Trophoblast cell (in vitro differentiated cells and primary cell): ENCODE data around the gene SPATA2L.

Source experiments
- DNase-seq, 2 donors: peaks; one replicate each; pipeline ENCODE4 v3.0.0-alpha.2; 2016
- H2AFZ ChIP-seq: 2 replicates; pipeline ENCODE4 v1.6.1; 2013; ENCODE audit warnings: low read length, moderate library complexity, mild to moderate bottlenecking; ENCODE audit not compliant: insufficient read depth, poor library complexity
- H2AK5ac ChIP-seq: 2 replicates; pipeline ENCODE4 v1.6.1; 2013; ENCODE audit warnings: mild to moderate bottlenecking, low read length
- H2BK120ac ChIP-seq: 2 replicates; pipeline ENCODE4 v1.6.1; 2013; ENCODE audit warnings: low read length, mild to moderate bottlenecking, moderate library complexity; ENCODE audit not compliant: insufficient read depth, poor library complexity
- H2BK12ac ChIP-seq: 2 replicates; pipeline ENCODE4 v1.6.1; 2013; ENCODE audit warnings: mild to moderate bottlenecking, low read length, moderate library complexity
- H2BK5ac ChIP-seq: 2 replicates; pipeline ENCODE4 v1.6.1; 2013; ENCODE audit warnings: low read length, low read depth, moderate library complexity, mild to moderate bottlenecking; ENCODE audit not compliant: poor library complexity
- H3K14ac ChIP-seq: 2 replicates; pipeline ENCODE4 v1.6.1; 2013; ENCODE audit warnings: mild to moderate bottlenecking, low read length
- H3K18ac ChIP-seq: 2 replicates; pipeline ENCODE4 v1.6.1; 2013; ENCODE audit warnings: mild to moderate bottlenecking, low read length
- H3K23ac ChIP-seq: 2 replicates; pipeline ENCODE4 v1.6.1; 2013; ENCODE audit warnings: low read length
- H3K27ac ChIP-seq: 2 replicates; pipeline ENCODE4 v1.5.1; 2013; ENCODE audit warnings: low read depth, mild to moderate bottlenecking, inconsistent platforms, low read length, moderate library complexity
- H3K27me3 ChIP-seq: 2 replicates; pipeline ENCODE4 v1.6.1; 2013; ENCODE audit warnings: inconsistent platforms, mild to moderate bottlenecking, low read length, moderate library complexity; ENCODE audit not compliant: insufficient read depth
- H3K36me3 ChIP-seq, 2 experiments: 1 replicate in 1 of 2; 2 replicates in 1 of 2; pipeline ENCODE4 v1.6.1; 2013; ENCODE audit warnings: low read length in 2 of 2, mild to moderate bottlenecking in 2 of 2, moderate library complexity in 1 of 2; ENCODE audit not compliant: insufficient read depth in 2 of 2, control insufficient read depth in 1 of 2
- H3K4ac ChIP-seq: 2 replicates; pipeline ENCODE4 v1.6.1; 2013; ENCODE audit warnings: low read depth, mild to moderate bottlenecking, low read length, moderate library complexity
- H3K4me1 ChIP-seq, 2 experiments: 1 replicate in 1 of 2; 2 replicates in 1 of 2; pipeline ENCODE4 v1.6.1; 2013; ENCODE audit warnings: low read length in 2 of 2, mild to moderate bottlenecking in 2 of 2, moderate library complexity in 1 of 2; ENCODE audit not compliant: insufficient read depth in 2 of 2, control insufficient read depth in 1 of 2
- H3K4me2 ChIP-seq: 2 replicates; pipeline ENCODE4 v1.6.1; 2013; ENCODE audit warnings: inconsistent platforms, mild to moderate bottlenecking, low read length, moderate library complexity
- H3K4me3 ChIP-seq: 2 replicates; pipeline ENCODE4 v1.5.1; 2013; ENCODE audit warnings: mild to moderate bottlenecking, low read depth, low read length, inconsistent platforms
- H3K79me1 ChIP-seq: one replicate; pipeline ENCODE4 v1.6.1; 2013; ENCODE audit warnings: low read length
- H3K79me2 ChIP-seq: 2 replicates; pipeline ENCODE4 v1.6.1; 2013; ENCODE audit warnings: low read length, mild to moderate bottlenecking; ENCODE audit not compliant: control insufficient read depth, insufficient read depth, poor library complexity
- H3K9ac ChIP-seq: 2 replicates; pipeline ENCODE4 v1.6.1; 2013; ENCODE audit warnings: mild to moderate bottlenecking, low read length
- H3K9me3 ChIP-seq: 2 replicates; pipeline ENCODE4 v1.6.1; 2013; ENCODE audit warnings: low read depth, mild to moderate bottlenecking, control low read depth, inconsistent platforms, low read length; ENCODE audit not compliant: insufficient read depth
- H4K12ac ChIP-seq: 2 replicates; pipeline ENCODE4 v1.6.1; 2013; ENCODE audit warnings: low read depth, mild to moderate bottlenecking, low read length, moderate library complexity
- H4K8ac ChIP-seq: 2 replicates; pipeline ENCODE4 v1.6.1; 2013; ENCODE audit warnings: low read depth, mild to moderate bottlenecking, low read length, moderate library complexity
- H4K91ac ChIP-seq: one replicate; pipeline ENCODE4 v1.6.1; 2013; ENCODE audit warnings: low read depth, mild to moderate bottlenecking, low read length, moderate library complexity
- whole genome bisulfite sequencing: extraction: QIAGEN DNeasy Blood & Tissue Kit; methylation state at CpG from one replicate; pipeline ENCODE4 v1.1.7; 2013; ENCODE audit warnings: missing lambda C conversion rate; ENCODE audit not compliant: insufficient read length, insufficient coverage; ENCODE audit errors: extremely low coverage; 5-methylcytosine and 5-hydroxymethylcytosine counted together

The SPATA2L gene

GRCh38 chr16:89689142-89689541, 12.4 kb downstream of the SPATA2L start:
- DNase-seq: no peak

GRCh38 chr16:89688395-89688794, 13.1 kb downstream of the SPATA2L start:
- H3K9me3 ChIP-seq: peaks cover 11% of the 10 kb centered on the region
- no peak overlapping the region for H3K9ac ChIP-seq
- H3K4me3 ChIP-seq: no peak overlapping the region
- peaks cover 39 to 43% of the 10 kb centered on the region in 2 experiments for H3K36me3 ChIP-seq
- H3K4me2 ChIP-seq: no peak overlapping the region
- H4K91ac ChIP-seq: no peak overlapping the region
- no peak overlapping the region for H2AFZ ChIP-seq
- peaks cover 8% of the 10 kb centered on the region for H3K79me2 ChIP-seq
- H3K27me3 ChIP-seq: no peaks in the 10 kb centered on the region
- peaks cover 6 to 7% of the 10 kb centered on the region in 2 experiments for H3K4me1 ChIP-seq
- no peak overlapping the region for H2AK5ac ChIP-seq
- no CpG with 5 or more reads among the region's 5 CpGs for WGBS
- no peak overlapping the region for H3K4ac ChIP-seq
- peaks cover 6% of the 10 kb centered on the region for H3K79me1 ChIP-seq
- no peak overlapping the region for H4K8ac ChIP-seq
- no peak overlapping the region for H3K14ac ChIP-seq
- H3K27ac ChIP-seq: no peak overlapping the region
- H4K12ac ChIP-seq: no peak overlapping the region
- DNase-seq: no peak
- H2BK12ac ChIP-seq: no peak overlapping the region
- H3K23ac ChIP-seq: no peak overlapping the region
- no peak overlapping the region for H3K18ac ChIP-seq
- H2BK120ac ChIP-seq: no peak overlapping the region
- no peak overlapping the region for H2BK5ac ChIP-seq

More at GRCh38 chr16:89689142-89689541, 12.4 kb downstream of the SPATA2L start:
- H3K18ac ChIP-seq: no peak overlapping the region
- no peak overlapping the region for H3K4ac ChIP-seq
- H3K4me1 ChIP-seq: peaks cover 6 to 7% of the 10 kb centered on the region in 2 experiments
- H4K8ac ChIP-seq: no peak overlapping the region
- H3K27ac ChIP-seq: no peak overlapping the region
- no peak overlapping the region for H2AFZ ChIP-seq
- H3K79me2 ChIP-seq: peaks cover 8% of the 10 kb centered on the region
- no peak overlapping the region for H4K91ac ChIP-seq
- no peak overlapping the region for H2AK5ac ChIP-seq
- no peak overlapping the region for H2BK12ac ChIP-seq
- peaks cover 12% of the 10 kb centered on the region for H3K9me3 ChIP-seq
- no CpG with 5 or more reads among the region's 13 CpGs for WGBS
- no peak overlapping the region for H2BK120ac ChIP-seq
- peaks cover 6% of the 10 kb centered on the region for H3K79me1 ChIP-seq
- H3K4me2 ChIP-seq: no peak overlapping the region
- H3K36me3 ChIP-seq: peaks cover 43 to 50% of the 10 kb centered on the region in 2 experiments
- H3K23ac ChIP-seq: no peak overlapping the region
- H3K27me3 ChIP-seq: no peaks in the 10 kb centered on the region
- H2BK5ac ChIP-seq: no peak overlapping the region
- no peak overlapping the region for H3K14ac ChIP-seq
- H3K4me3 ChIP-seq: no peak overlapping the region
- H4K12ac ChIP-seq: no peak overlapping the region
- no peak overlapping the region for H3K9ac ChIP-seq

GRCh38 chr16:89687092-89687940, 14.2 kb downstream of the SPATA2L start:
- H2BK5ac ChIP-seq: peak overlapping the region; percentile 45
- peaks cover 6% of the 10 kb centered on the region for H3K79me1 ChIP-seq
- peak overlapping the region; percentile 93 for H3K4ac ChIP-seq
- H3K4me3 ChIP-seq: peak overlapping the region; percentile 88
- H3K9ac ChIP-seq: peak overlapping the region; percentile 86
- peak overlapping the region; percentile 90 for H3K27ac ChIP-seq
- H3K36me3 ChIP-seq: peaks cover 32 to 41% of the 10 kb centered on the region in 2 experiments
- peak overlapping the region; percentile 83 for H3K4me2 ChIP-seq
- peak overlapping the region; percentile 95 for H3K14ac ChIP-seq
- H4K12ac ChIP-seq: peak overlapping the region; percentile 89
- no peaks in the 10 kb centered on the region for H3K27me3 ChIP-seq
- H3K4me1 ChIP-seq: peaks cover 6 to 7% of the 10 kb centered on the region in 2 experiments
- WGBS: no CpG with 5 or more reads among the region's 42 CpGs
- H2BK120ac ChIP-seq: peak overlapping the region; percentile 61
- peak in 1 of 2 donors; percentile 9 for DNase-seq
- H3K79me2 ChIP-seq: peaks cover 8% of the 10 kb centered on the region
- no peak overlapping the region for H3K23ac ChIP-seq
- H4K91ac ChIP-seq: peak overlapping the region; percentile 66
- H3K18ac ChIP-seq: peak overlapping the region; percentile 90
- H4K8ac ChIP-seq: peak overlapping the region; percentile 93
- peak overlapping the region; percentile 82 for H2AFZ ChIP-seq
- no peak overlapping the region for H2BK12ac ChIP-seq
- H3K9me3 ChIP-seq: peaks cover 13% of the 10 kb centered on the region
- H2AK5ac ChIP-seq: peak overlapping the region; percentile 93

GRCh38 chr16:89686520-89687091, 14.9 kb downstream of the SPATA2L start, which contains the start of gene CDK10:
Gene CDK10, plus strand, starts transcription at chr16:89686689. Its CDS starts 22 bp downstream, at chr16:89686711.
- Histone ChIP-seq H3K18ac (peak within 1 kb of the TSS; percentile 100), H3K4me3 (peak within 1 kb of the TSS; percentile 88), H3K36me3 (peaks cover 25 to 34% of the 10 kb centered on the region in 2 experiments), H3K9me3 (peaks cover 13% of the 10 kb centered on the region), H2BK120ac (peak within 1 kb of the TSS; percentile 92), H3K79me1 (peaks cover 6% of the 10 kb centered on the region), H4K8ac (peak within 1 kb of the TSS; percentile 99), H4K12ac (peak within 1 kb of the TSS; percentile 96), H3K14ac (peak within 1 kb of the TSS; percentile 98), H3K9ac (peak within 1 kb of the TSS; percentile 99), H2AFZ (peak within 1 kb of the TSS; percentile 95), H3K23ac (no peak within 1 kb of the TSS), H3K79me2 (peaks cover 8% of the 10 kb centered on the region), H3K4ac (peak within 1 kb of the TSS; percentile 93), H3K4me1 (peaks cover 6 to 7% of the 10 kb centered on the region in 2 experiments), H3K4me2 (peak within 1 kb of the TSS; percentile 83), H3K27me3 (no peaks in the 10 kb centered on the region), H2AK5ac (peak within 1 kb of the TSS; percentile 93), H3K27ac (peak within 1 kb of the TSS; percentile 90), H4K91ac (peak within 1 kb of the TSS; percentile 95), H2BK12ac (no peak within 1 kb of the TSS), H2BK5ac (peak within 1 kb of the TSS; percentile 97)
- peak; percentile 91 to 98 for DNase-seq
- WGBS: no CpG with 5 or more reads among the region's 67 CpGs
